PFSK-1 (cell line): Measurements from ENCODE around the gene CEBPG.

Source experiments
- FOXP2 ChIP-seq: optimal IDR thresholded peaks from 2 replicates; pipeline ENCODE3; 2011; ENCODE audit warnings: borderline replicate concordance, control low read depth, inconsistent platforms; ENCODE audit not compliant: insufficient read depth; ENCODE audit errors: extremely low read length, extremely low read depth
- POLR2AphosphoS5 ChIP-seq: IDR thresholded peaks from 2 replicates; pipeline ENCODE4 v1.6.1; 2012; ENCODE audit warnings: low read depth, mild to moderate bottlenecking, control low read depth, low read length, moderate library complexity
- REST ChIP-seq, 2 experiments: IDR thresholded peaks; 2 replicates each; pipeline versions ENCODE4 v1.6.1 to v1.8.0; 2011 to 2012; ENCODE audit warnings: low read depth in 2 of 2, low read length in 2 of 2, control low read depth in 1 of 2, inconsistent platforms in 1 of 2, mild to moderate bottlenecking in 1 of 2, moderate library complexity in 1 of 2; ENCODE audit not compliant: insufficient read depth in 1 of 2
- SIN3A ChIP-seq: IDR thresholded peaks from 2 replicates; pipeline ENCODE4 v1.6.1; 2012; ENCODE audit warnings: mild to moderate bottlenecking, low read length, moderate library complexity, borderline replicate concordance; ENCODE audit not compliant: insufficient read depth

GRCh38 chr19:33416307-33417215 lies 43.1 kb downstream of the CEBPG start:
- TF ChIP-seq REST (IDR thresholded peaks at IDR 0.05; ENCODE audit: insufficient read depth in 1 of 2, low read depth in 2 of 2, low read length in 2 of 2) (no peak), POLR2AphosphoS5 (no peak), FOXP2 (no peak), SIN3A (no peak)
